Lower lobe of right lung (tissue), 2 donors: Measurements from ENCODE around the gene TMEM121. TPM values are rescaled to one million over a fixed set of nuclear protein-coding genes. Genes with fewer than 3 reads are reported as not detected.

Experiments used
- ATAC-seq, 2 donors: fragments of 200-7000 bp; cut with Tn5 transposase; one replicate each; pipeline ENCODE4 v1.9.1; 2020 to 2022; ENCODE audit warnings: mild to moderate bottlenecking in 2 of 2, moderate library complexity in 2 of 2
- DNase-seq: peaks from one replicate; pipeline ENCODE4 v3.0.0-alpha.2; 2020
- H3K27ac ChIP-seq: fragments of 200-600 bp; one replicate; pipeline ENCODE4 v1.8.0; 2022
- H3K27me3 ChIP-seq: fragments of 200-600 bp; one replicate; pipeline ENCODE4 v1.8.0; 2022; ENCODE audit warnings: low read depth
- H3K36me3 ChIP-seq: fragments of 200-600 bp; one replicate; pipeline ENCODE4 v1.8.0; 2022; ENCODE audit warnings: mild to moderate bottlenecking
- H3K4me1 ChIP-seq: fragments of 200-600 bp; one replicate; pipeline ENCODE4 v1.8.0; 2022
- H3K4me3 ChIP-seq: fragments of 200-600 bp; one replicate; pipeline ENCODE4 v1.8.0; 2022; ENCODE audit warnings: mild to moderate bottlenecking
- H3K9me3 ChIP-seq: fragments of 200-600 bp; one replicate; pipeline ENCODE4 v1.8.0; 2022
- CTCF ChIP-seq: fragments of 200-600 bp; IDR thresholded peaks from one replicate; pipeline ENCODE4 v1.8.0; 2022; ENCODE audit warnings: antibody characterized with exemption, mild to moderate bottlenecking
- intact Hi-C: fragments of 100-400 bp; cut with DNase I; formaldehyde crosslinking; loops from one replicate; pipeline ENCODE4 v1.11.0; 2022
- total RNA-seq: library from RNA; stranded (reverse); fragmentation: NEBNext Ultra II Directional; extraction: Animal tissue kit (Norgen Biotek cat#: 25700); gene quantifications from one replicate; pipeline ENCODE4 v1.2.1, GENCODE V29; 2021
- donor health status: DM: no; HTN: yes; CAD: no; lungs with severe emphysema.

Gene TMEM121
- total RNA-seq, 1 donor from 2014 or later: 3.0 TPM

- no peak overlapping the region for H3K27ac ChIP-seq
- peaks cover 12% of the 10 kb centered on the region for H3K27me3 ChIP-seq
- H3K36me3 ChIP-seq: peaks cover 13% of the 10 kb centered on the region
- no peak for DNase-seq
- no peak overlapping the region for H3K4me3 ChIP-seq
- no peaks in the 10 kb centered on the region for H3K9me3 ChIP-seq
- no peak for TF ChIP-seq CTCF
- ATAC-seq: no peak
- intact Hi-C loops: no loop called here
- no peaks in the 10 kb centered on the region for H3K4me1 ChIP-seq
These were observed 23.1 kb upstream of the TMEM121 start for GRCh38 chr14:105503296-105503640.

- ATAC-seq (peak; percentile 1 to 3), DNase-seq (no peak)
- TF ChIP-seq CTCF: no peak
- Histone ChIP-seq H3K27ac (no peak overlapping the region), H3K4me3 (no peak overlapping the region), H3K27me3 (peaks cover 21% of the 10 kb centered on the region), H3K36me3 (peaks cover 5% of the 10 kb centered on the region), H3K4me1 (no peaks in the 10 kb centered on the region), H3K9me3 (no peaks in the 10 kb centered on the region)
- intact Hi-C loops: no loop called here
These were observed 22.3 kb upstream of the TMEM121 start for GRCh38 chr14:105503935-105504692.

- Histone ChIP-seq H3K4me1 (no peaks in the 10 kb centered on the region), H3K4me3 (no peak overlapping the region), H3K36me3 (no peaks in the 10 kb centered on the region), H3K27me3 (peaks cover 29% of the 10 kb centered on the region), H3K9me3 (no peaks in the 10 kb centered on the region), H3K27ac (no peak overlapping the region)
- DNase-seq (no peak), ATAC-seq (no peak)
- no peak for TF ChIP-seq CTCF
- intact Hi-C loops: no loop called here
These were observed 21.3 kb upstream of the TMEM121 start for GRCh38 chr14:105505101-105505500.

- Histone ChIP-seq H3K36me3 (no peaks in the 10 kb centered on the region), H3K4me1 (no peaks in the 10 kb centered on the region), H3K4me3 (no peak overlapping the region), H3K27ac (no peak overlapping the region), H3K27me3 (peaks cover 48% of the 10 kb centered on the region), H3K9me3 (no peaks in the 10 kb centered on the region)
- DNase-seq (no peak), ATAC-seq (no peak)
- intact Hi-C loops: no loop called here
- TF ChIP-seq CTCF: no peak
These were observed 19.1 kb upstream of the TMEM121 start for GRCh38 chr14:105507247-105507646.

- peaks cover 55% of the 10 kb centered on the region for H3K27me3 ChIP-seq
- no peak overlapping the region for H3K27ac ChIP-seq
- H3K9me3 ChIP-seq: no peaks in the 10 kb centered on the region
- H3K4me1 ChIP-seq: no peaks in the 10 kb centered on the region
- ATAC-seq: no peak
- intact Hi-C loops: no loop called here
- DNase-seq: no peak
- H3K36me3 ChIP-seq: no peaks in the 10 kb centered on the region
- H3K4me3 ChIP-seq: no peak overlapping the region
- no peak for TF ChIP-seq CTCF
These were observed 18.3 kb upstream of the TMEM121 start for GRCh38 chr14:105508069-105508468.
